Stimulated activated CD4-positive, alpha-beta T cell treated with anti-CD3 and anti-CD28 coated beads, Interleukin-4, amount 100 ng/mL, for 4 hours (primary cell): ENCODE measurements around the gene HRH4.

Experiments
- DNase-seq, 2 experiments: peaks; one replicate each; pipeline ENCODE4 v3.0.0-alpha.2; 2020

HRH4 gene

DNA sequence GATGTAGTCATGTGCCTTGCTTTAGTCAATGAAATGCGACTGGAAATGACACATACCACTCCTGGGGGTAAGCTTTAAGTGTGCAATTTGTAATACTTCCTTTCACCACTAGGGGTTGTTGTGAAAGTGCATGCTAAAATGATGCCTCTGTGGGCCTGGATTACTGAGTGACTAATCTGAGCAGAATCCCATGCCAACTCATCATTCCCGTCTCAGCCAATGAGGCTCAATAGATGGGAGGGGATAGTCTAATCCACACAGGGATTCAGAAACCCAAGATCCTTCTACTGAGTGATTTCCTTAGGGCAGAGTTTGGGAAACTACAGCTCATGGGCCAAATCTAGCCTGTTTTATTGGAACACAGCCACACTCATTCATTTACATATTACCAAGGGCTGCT lies 54.0 kb downstream of the HRH4 start:
- DNase-seq, result no peak

DNA sequence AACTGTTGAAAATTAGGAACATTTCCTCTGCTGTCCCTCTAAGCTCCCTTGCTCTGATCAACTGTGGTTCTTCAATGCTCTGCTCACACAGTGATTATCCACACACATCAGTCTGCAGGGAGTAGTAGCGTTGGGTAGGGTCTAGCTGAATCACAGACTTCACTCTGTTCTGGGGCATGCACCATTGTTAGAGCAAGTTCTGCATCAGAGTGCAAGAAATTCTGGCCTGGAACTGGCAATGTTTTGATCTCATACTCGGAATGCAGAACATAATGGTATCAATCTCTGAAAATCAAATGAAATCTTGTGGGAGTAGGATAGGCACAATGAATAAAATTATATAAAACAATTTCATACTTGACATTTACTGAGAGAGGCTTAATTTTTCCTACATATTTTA lies 55.3 kb downstream of the HRH4 start:
- DNase-seq, result no peak

DNA sequence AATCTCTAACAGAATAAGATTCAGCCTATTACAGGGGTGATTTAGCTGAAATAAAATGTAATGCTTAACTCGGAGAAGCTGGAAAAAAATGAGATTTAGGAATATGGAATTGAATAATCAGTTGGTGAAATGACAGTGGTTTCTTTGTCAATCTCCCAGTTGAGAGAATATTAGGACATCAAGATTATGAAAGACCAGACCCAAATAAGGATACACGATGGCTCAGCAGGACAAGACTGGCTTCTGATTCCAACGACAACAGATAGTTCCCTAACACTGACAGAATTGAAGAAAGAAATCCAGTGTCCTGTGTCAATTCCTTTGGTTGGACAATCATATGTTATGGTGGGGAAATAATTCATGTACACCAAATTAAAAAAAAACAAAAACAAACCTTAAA lies 55.8 kb downstream of the HRH4 start:
- DNase-seq, result no peak

DNA sequence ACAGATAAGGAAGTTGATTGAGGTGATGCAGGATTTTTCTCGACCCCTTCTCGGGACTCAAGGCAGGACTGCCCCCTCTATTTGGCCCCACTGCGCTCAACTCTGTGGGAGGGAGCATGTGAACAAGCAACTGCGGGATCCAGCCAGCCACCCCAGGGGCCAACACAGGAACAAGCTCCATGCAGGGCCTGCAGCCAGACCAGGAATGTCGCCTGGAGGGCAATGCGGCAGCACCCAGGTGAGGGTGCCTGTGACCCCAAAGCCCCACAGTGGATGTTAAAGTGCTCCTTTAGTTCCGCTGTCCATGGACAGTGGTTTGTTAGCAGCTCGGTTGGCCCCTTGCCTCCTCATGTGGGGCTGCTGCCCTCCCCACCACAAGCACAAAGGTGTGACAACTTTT lies 57.1 kb downstream of the HRH4 start:
- no peak for DNase-seq

DNA sequence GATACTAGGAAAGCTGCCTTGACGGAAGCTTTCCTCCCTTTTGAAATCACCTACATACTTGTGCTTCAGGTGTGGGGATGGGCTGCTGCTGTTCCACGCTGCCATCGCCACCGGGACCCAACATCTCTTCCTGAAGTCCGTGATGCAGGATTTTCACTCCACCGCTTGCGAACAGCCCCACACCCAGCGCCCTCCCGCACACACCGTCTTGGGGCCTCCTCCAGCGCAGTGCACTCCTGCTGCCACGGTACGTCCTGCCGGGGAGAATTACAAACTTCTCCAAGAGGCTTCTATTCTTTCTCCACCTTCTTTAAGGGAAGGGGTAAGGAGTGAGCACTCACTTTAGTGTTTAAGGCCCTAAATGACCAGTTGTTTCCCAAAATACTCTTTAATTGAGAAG lies 58.2 kb downstream of the HRH4 start:
- DNase-seq, result no peak
